IMR-90 (cell line): Measurements from ENCODE around the gene MYCBPAP.

Experiments
- BHLHE40 ChIP-seq: fragments of 150-350 bp; IDR thresholded peaks from 2 replicates; pipeline ENCODE4 v1.6.1; 2016; ENCODE audit warnings: mild to moderate bottlenecking, low read depth, low read length
- CEBPB ChIP-seq: IDR thresholded peaks from 2 replicates; pipeline ENCODE4 v1.6.1; 2012; ENCODE audit warnings: low read depth, low read length, improper control_type of control experiment
- CHD1 ChIP-seq: IDR thresholded peaks from 2 replicates; pipeline ENCODE4 v1.6.1; 2012; ENCODE audit warnings: low read depth, low read length, improper control_type of control experiment
- MAFK ChIP-seq: IDR thresholded peaks from 2 replicates; pipeline ENCODE4 v1.6.1; 2012; ENCODE audit warnings: low read depth, low read length, improper control_type of control experiment
- MAZ ChIP-seq: IDR thresholded peaks from 2 replicates; pipeline ENCODE4 v1.6.1; 2012; ENCODE audit warnings: low read depth, mild to moderate bottlenecking, low read length, improper control_type of control experiment, moderate library complexity, borderline replicate concordance
- MXI1 ChIP-seq: IDR thresholded peaks from 2 replicates; pipeline ENCODE4 v1.6.1; 2012; ENCODE audit warnings: low read depth, mild to moderate bottlenecking, low read length, moderate library complexity, borderline replicate concordance
- NFE2L2 ChIP-seq: fragments of 150-350 bp; IDR thresholded peaks from 2 replicates; pipeline ENCODE4 v1.6.1; 2016; ENCODE audit warnings: low read depth, mild to moderate bottlenecking, low read length
- POLR2A ChIP-seq: IDR thresholded peaks from 2 replicates; pipeline ENCODE4 v1.6.1; 2012; ENCODE audit warnings: mild to moderate bottlenecking, low read depth, low read length
- RAD21 ChIP-seq: IDR thresholded peaks from 2 replicates; pipeline ENCODE4 v1.6.1; 2012; ENCODE audit warnings: low read length, improper control_type of control experiment
- RFX5 ChIP-seq: IDR thresholded peaks from 2 replicates; pipeline ENCODE4 v1.8.0; 2012; ENCODE audit warnings: low read depth, mild to moderate bottlenecking, low read length, moderate library complexity
- SMC3 ChIP-seq: fragments of 150-350 bp; IDR thresholded peaks from 2 replicates; pipeline ENCODE4 v1.6.1; 2016; ENCODE audit warnings: low read depth, mild to moderate bottlenecking, antibody characterized with exemption, low read length, moderate library complexity
- TF ChIP-seq, protein P1 (sequence below): conservative IDR thresholded peaks from 2 replicates; pipeline ENCODE4 v1.5.1; 2012; ENCODE audit warnings: mild to moderate bottlenecking, low read depth, low read length, improper control_type of control experiment
- TF ChIP-seq, protein P2 (sequence below): fragments of 150-350 bp; IDR thresholded peaks from 2 replicates; pipeline ENCODE4 v1.6.1; 2016; ENCODE audit warnings: low read depth, mild to moderate bottlenecking, low read length, moderate library complexity, borderline replicate concordance

DNA sequence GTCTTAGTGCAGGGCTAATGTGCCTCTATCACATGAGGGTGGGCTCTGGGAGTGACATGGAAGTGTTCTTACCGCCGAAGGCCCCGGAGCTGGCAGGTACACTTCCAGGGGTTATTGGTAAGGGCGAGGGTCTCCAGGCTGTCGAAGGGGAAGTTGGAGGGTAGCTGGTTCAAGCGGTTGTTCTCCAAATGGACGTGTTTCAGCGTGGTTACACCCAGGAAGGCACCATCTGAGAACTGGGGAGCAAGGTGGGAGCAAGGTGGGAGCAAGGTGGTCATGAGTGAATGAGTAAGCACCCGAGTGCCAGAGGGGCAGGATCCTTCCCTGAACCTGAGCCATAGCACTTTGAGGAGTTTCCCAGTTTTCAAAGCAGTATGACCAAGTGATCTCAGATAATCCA, 42.6 kb upstream of the MYCBPAP start:
- TF ChIP-seq, protein P1, sequence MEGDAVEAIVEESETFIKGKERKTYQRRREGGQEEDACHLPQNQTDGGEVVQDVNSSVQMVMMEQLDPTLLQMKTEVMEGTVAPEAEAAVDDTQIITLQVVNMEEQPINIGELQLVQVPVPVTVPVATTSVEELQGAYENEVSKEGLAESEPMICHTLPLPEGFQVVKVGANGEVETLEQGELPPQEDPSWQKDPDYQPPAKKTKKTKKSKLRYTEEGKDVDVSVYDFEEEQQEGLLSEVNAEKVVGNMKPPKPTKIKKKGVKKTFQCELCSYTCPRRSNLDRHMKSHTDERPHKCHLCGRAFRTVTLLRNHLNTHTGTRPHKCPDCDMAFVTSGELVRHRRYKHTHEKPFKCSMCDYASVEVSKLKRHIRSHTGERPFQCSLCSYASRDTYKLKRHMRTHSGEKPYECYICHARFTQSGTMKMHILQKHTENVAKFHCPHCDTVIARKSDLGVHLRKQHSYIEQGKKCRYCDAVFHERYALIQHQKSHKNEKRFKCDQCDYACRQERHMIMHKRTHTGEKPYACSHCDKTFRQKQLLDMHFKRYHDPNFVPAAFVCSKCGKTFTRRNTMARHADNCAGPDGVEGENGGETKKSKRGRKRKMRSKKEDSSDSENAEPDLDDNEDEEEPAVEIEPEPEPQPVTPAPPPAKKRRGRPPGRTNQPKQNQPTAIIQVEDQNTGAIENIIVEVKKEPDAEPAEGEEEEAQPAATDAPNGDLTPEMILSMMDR = no peak
- TF ChIP-seq RFX5 = no peak
- TF ChIP-seq POLR2A = no peak
- TF ChIP-seq SMC3 = no peak
- TF ChIP-seq MAFK = no peak
- no peak for TF ChIP-seq BHLHE40
- TF ChIP-seq MXI1 = no peak
- no peak for TF ChIP-seq MAZ
- TF ChIP-seq CEBPB = no peak
- no peak for TF ChIP-seq RAD21
- no peak for TF ChIP-seq CHD1
- TF ChIP-seq, protein P2, sequence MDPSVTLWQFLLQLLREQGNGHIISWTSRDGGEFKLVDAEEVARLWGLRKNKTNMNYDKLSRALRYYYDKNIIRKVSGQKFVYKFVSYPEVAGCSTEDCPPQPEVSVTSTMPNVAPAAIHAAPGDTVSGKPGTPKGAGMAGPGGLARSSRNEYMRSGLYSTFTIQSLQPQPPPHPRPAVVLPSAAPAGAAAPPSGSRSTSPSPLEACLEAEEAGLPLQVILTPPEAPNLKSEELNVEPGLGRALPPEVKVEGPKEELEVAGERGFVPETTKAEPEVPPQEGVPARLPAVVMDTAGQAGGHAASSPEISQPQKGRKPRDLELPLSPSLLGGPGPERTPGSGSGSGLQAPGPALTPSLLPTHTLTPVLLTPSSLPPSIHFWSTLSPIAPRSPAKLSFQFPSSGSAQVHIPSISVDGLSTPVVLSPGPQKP = no peak
- no peak for TF ChIP-seq NFE2L2
